GM12878 (cell line): ENCODE data around the gene PGAP3.

ENCODE experiments used
- CBX5 ChIP-seq: sonication (generic); IDR thresholded peaks from 2 replicates; pipeline ENCODE4 v1.6.1; 2016; ENCODE audit warnings: low read depth, moderate library complexity, mild to moderate bottlenecking, inconsistent platforms
- CTCF ChIP-seq, 3 experiments: IDR thresholded peaks in 2 of 3; conservative IDR thresholded peaks in 1 of 3; 2 replicates each; pipeline ENCODE4 v1.5.1; 2011; ENCODE audit warnings: low read depth in 3 of 3, low read length in 3 of 3, mild to moderate bottlenecking in 3 of 3, control low read depth in 2 of 3, moderate library complexity in 2 of 3, inconsistent platforms in 1 of 3, mixed read lengths in 1 of 3; ENCODE audit not compliant: control insufficient read depth in 2 of 3, insufficient read depth in 1 of 3; ENCODE audit errors: extremely low read depth in 1 of 3
- EGR1 ChIP-seq, 2 experiments: IDR thresholded peaks; 1 replicate in 1 of 2; 2 replicates in 1 of 2; pipeline ENCODE4 v1.6.1; 2011 to 2012; ENCODE audit warnings: low read depth in 2 of 2, low read length in 2 of 2, borderline replicate concordance in 1 of 2, mild to moderate bottlenecking in 1 of 2, moderate library complexity in 1 of 2
- IRF5 ChIP-seq: fragments of 450-650 bp; IDR thresholded peaks from 2 replicates; pipeline ENCODE4 v1.6.1; 2017; ENCODE audit warnings: borderline replicate concordance
- PKNOX1 ChIP-seq: fragments of 450-650 bp; IDR thresholded peaks from 2 replicates; pipeline ENCODE4 v1.6.1; 2016; ENCODE audit warnings: mild to moderate bottlenecking
- POLR2A ChIP-seq: IDR thresholded peaks from 2 replicates; pipeline ENCODE4 v1.6.1; 2011; ENCODE audit warnings: low read depth, mild to moderate bottlenecking, low read length
- SIN3A ChIP-seq: IDR thresholded peaks from 2 replicates; pipeline ENCODE4 v1.6.1; 2012; ENCODE audit warnings: low read depth, low read length, improper control_type of control experiment
- SP1 ChIP-seq: IDR thresholded peaks from one replicate; pipeline ENCODE4 v1.6.1; 2011; ENCODE audit warnings: low read depth, low read length

GRCh38 chr17:39663340-39663687, 24.5 kb downstream of the PGAP3 start:
- TF ChIP-seq EGR1 (IDR thresholded peaks at IDR 0.05; ENCODE audit: borderline replicate concordance in 1 of 2, low read depth in 2 of 2, low read length in 2 of 2) (no peak), CTCF (IDR thresholded peaks at IDR 0.05 in 2 of 3, conservative IDR thresholded peaks at IDR 0.05 in 1 of 3; ENCODE audit: control insufficient read depth in 2 of 3, extremely low read depth in 1 of 3, insufficient read depth in 1 of 3, low read depth in 3 of 3, low read length in 3 of 3) (no peak), SIN3A (no peak), PKNOX1 (no peak), POLR2A (no peak), SP1 (no peak), CBX5 (no peak), IRF5 (no peak)
